GM08714 (cell line): ENCODE results near the gene KIF1A.
"Not testable (repeated sequence)": the region's sequence is repeated elsewhere in the genome, so short reads cannot be mapped to it uniquely, and the experiment has no call there.

Source experiments
- H3K4me3 ChIP-seq: fragments of 200-500 bp; sonication (Bioruptor generic); 2 replicates; pipeline ENCODE4 v1.5.1; 2014; ENCODE audit warnings: mild to moderate bottlenecking, low read length, inconsistent platforms
- ZNF274 ChIP-seq: IDR thresholded peaks from 2 replicates; pipeline ENCODE4 v1.6.1; 2012; ENCODE audit warnings: mild to moderate bottlenecking, low read depth, low read length

KIF1A gene

GRCh38 chr2:240687741-240688552, 132.1 kb downstream of the KIF1A start:
- H3K4me3 ChIP-seq, result no peak overlapping the region
- TF ChIP-seq ZNF274, result no peak

GRCh38 chr2:240687045-240687740, 132.8 kb downstream of the KIF1A start:
- TF ChIP-seq ZNF274, result no peak
- no peak overlapping the region for H3K4me3 ChIP-seq

GRCh38 chr2:240686460-240686859, 133.6 kb downstream of the KIF1A start:
- H3K4me3 ChIP-seq, result no peak overlapping the region
- no peak for TF ChIP-seq ZNF274

GRCh38 chr2:240685771-240686371, 134.1 kb downstream of the KIF1A start:
- no peak for TF ChIP-seq ZNF274
- H3K4me3 ChIP-seq, result no peak overlapping the region

GRCh38 chr2:240683980-240684728, 135.9 kb downstream of the KIF1A start:
- H3K4me3 ChIP-seq, result not testable (repeated sequence)

GRCh38 chr2:240683329-240683979, 136.6 kb downstream of the KIF1A start:
- H3K4me3 ChIP-seq, result not testable (repeated sequence)

- H3K4me3 ChIP-seq, result not testable (repeated sequence)
Measured at GRCh38 chr2:240682431-240683224, 137.4 kb downstream of the KIF1A start, which contains the start of gene AQP12B. Gene AQP12B (minus strand): TSS chr2:240682885. CDS start chr2:240682837, 48 bp downstream.

GRCh38 chr2:240680185-240680584, 139.8 kb downstream of the KIF1A start:
- not testable (repeated sequence) for H3K4me3 ChIP-seq

GRCh38 chr2:240678909-240679308, 141.1 kb downstream of the KIF1A start:
- H3K4me3 ChIP-seq, result not testable (repeated sequence)

- H3K4me3 ChIP-seq, result not testable (repeated sequence)
Measured at GRCh38 chr2:240678043-240678442, 142.0 kb downstream of the KIF1A start.

GRCh38 chr2:240675345-240675744, 144.7 kb downstream of the KIF1A start:
- H3K4me3 ChIP-seq, result not testable (repeated sequence)

GRCh38 chr2:240674461-240675184, 145.4 kb downstream of the KIF1A start:
- not testable (repeated sequence) for H3K4me3 ChIP-seq

GRCh38 chr2:240672701-240673190, 147.3 kb downstream of the KIF1A start:
- H3K4me3 ChIP-seq, result no peak overlapping the region
- no peak for TF ChIP-seq ZNF274
